K562 (cell line): ENCODE measurements around the gene PIK3R4. TPM values are rescaled to one million over a fixed set of nuclear protein-coding genes. Genes with fewer than 3 reads are reported as not detected.

Source experiments
- ATAC-seq: fragments of 200-7000 bp; cut with Tn5 transposase; 3 replicates; pipeline ENCODE4 v1.9.1; 2020; ENCODE audit warnings: moderate library complexity
- BruUV-seq: library from RNA; stranded (reverse); fragments of 400-500 nt; replicated peaks from 2 replicates; lab custom pipeline; 2021; lab: Mats Ljungman, UMichigan
- CTCF ChIA-PET: fragments of 300-600 bp; formaldehyde crosslinking; extraction: SDS; loops from one replicate; lab custom pipeline; 2021; ENCODE audit warnings: low intra/inter-chr PET ratio; lab: Yijun Ruan, JAX
- POLR2A ChIA-PET: fragments of 300-600, 350-650 bp; sonication (Branson Sonifier 250); formaldehyde crosslinking; extraction: SDS; loops from one replicate; lab custom pipeline; 2021; ENCODE audit warnings: antibody characterized with exemption, inconsistent platforms; lab: Yijun Ruan, JAX
- DNase-seq, 4 experiments: peaks; one replicate each; pipeline versions ENCODE4 v3.0.0 to v3.0.0-alpha.2; 2011 to 2018; ENCODE audit warnings: low spot score in 3 of 4, mixed read lengths in 3 of 4; ENCODE audit errors: extremely low read depth in 1 of 4
- FAIRE-seq: peaks from 2 replicates; lab custom pipeline; 2011; peaks lifted over from hg19 to GRCh38; lab: Jason Lieb, UNC
- H2AFZ ChIP-seq: 2 replicates; pipeline ENCODE4 v1.6.0; 2011; ENCODE audit warnings: low read depth, low read length, control low read depth, inconsistent platforms
- H3K27ac ChIP-seq: fragments of 200-600 bp; 3 replicates; pipeline ENCODE4 v1.8.0; 2011; ENCODE audit warnings: low read depth, mild to moderate bottlenecking, control low read depth, inconsistent platforms, low read length, moderate library complexity, mixed read lengths; ENCODE audit errors: extremely low read depth
- H3K27me3 ChIP-seq, 2 experiments: fragments of 300-600 bp in 1 of 2; 2 replicates in 1 of 2; 3 replicates in 1 of 2; pipeline versions ENCODE4 v1.6.0 to v1.8.0; 2011; ENCODE audit warnings: inconsistent platforms in 2 of 2, low read length in 2 of 2, mild to moderate bottlenecking in 1 of 2, mixed read lengths in 1 of 2, moderate library complexity in 1 of 2; ENCODE audit not compliant: control insufficient read depth in 2 of 2, insufficient read depth in 2 of 2
- H3K36me3 ChIP-seq: fragments of 300-600 bp; 3 replicates; pipeline ENCODE4 v1.8.0; 2011; ENCODE audit warnings: mild to moderate bottlenecking, low read length, inconsistent platforms; ENCODE audit not compliant: control insufficient read depth, insufficient read depth
- H3K4me1 ChIP-seq, 2 experiments: fragments of 200-600 bp in 1 of 2; replicated peaks in 1 of 2; 2 replicates in 1 of 2; 3 replicates in 1 of 2; pipeline versions ENCODE4 v1.5.1 to v1.8.0; 2011; ENCODE audit warnings: inconsistent platforms in 2 of 2, low read length in 2 of 2, mild to moderate bottlenecking in 1 of 2, mixed read lengths in 1 of 2, moderate library complexity in 1 of 2; ENCODE audit not compliant: control insufficient read depth in 2 of 2, insufficient read depth in 2 of 2
- H3K4me2 ChIP-seq: 2 replicates; pipeline ENCODE4 v1.6.1; 2011; ENCODE audit warnings: low read length, control low read depth, inconsistent platforms, mixed read lengths; ENCODE audit not compliant: insufficient read depth
- H3K4me3 ChIP-seq: fragments of 200-600 bp; sonication (generic), shearing (Covaris generic); 2 replicates; pipeline ENCODE4 v1.5.1; 2016; ENCODE audit warnings: control low read depth, inconsistent platforms
- H3K79me2 ChIP-seq: fragments of 200-600 bp; 3 replicates; pipeline ENCODE4 v1.8.0; 2011; ENCODE audit warnings: low read length, inconsistent platforms; ENCODE audit not compliant: control insufficient read depth, insufficient read depth
- H3K9ac ChIP-seq, 2 experiments: 2 replicates each; pipeline versions ENCODE4 v1.6.0 to v1.6.1; 2011; ENCODE audit warnings: low read depth in 2 of 2, low read length in 2 of 2, control low read depth in 1 of 2, inconsistent platforms in 1 of 2, mild to moderate bottlenecking in 1 of 2, mixed read lengths in 1 of 2; ENCODE audit not compliant: insufficient read depth in 1 of 2
- H3K9me1 ChIP-seq: one replicate; pipeline ENCODE4 v1.6.0; 2011; ENCODE audit warnings: inconsistent platforms, mild to moderate bottlenecking, low read length, moderate library complexity; ENCODE audit not compliant: control insufficient read depth, insufficient read depth
- H3K9me3 ChIP-seq: replicated peaks from 2 replicates; pipeline ENCODE4 v1.5.1; 2011; ENCODE audit warnings: low read depth, low read length, inconsistent platforms; ENCODE audit not compliant: control insufficient read depth, insufficient read depth
- H4K20me1 ChIP-seq: replicated peaks from 2 replicates; pipeline ENCODE4 v1.6.1; 2011; ENCODE audit warnings: low read length, inconsistent platforms, mixed read lengths; ENCODE audit not compliant: control insufficient read depth, insufficient read depth
- CBX2 ChIP-seq: fragments of 200-600 bp; sonication (generic); IDR thresholded peaks from one replicate; pipeline ENCODE4 v1.6.1; 2012; ENCODE audit warnings: mild to moderate bottlenecking, low read length, inconsistent platforms; ENCODE audit not compliant: insufficient read depth, poor library complexity, severe bottlenecking
- ERF ChIP-seq: fragments of 450-650 bp; formaldehyde crosslinking; IDR thresholded peaks from 2 replicates; pipeline ENCODE4 v1.4.0; 2020; ENCODE audit warnings: mild to moderate bottlenecking, mixed read lengths
- GABPB2 ChIP-seq: fragments of 250-450 bp; sonication (Bioruptor Pico); conservative IDR thresholded peaks from 2 replicates; pipeline ENCODE4 v1.5.1; 2021; ENCODE audit warnings: mild to moderate bottlenecking
- JUNB ChIP-seq: fragments of 450-650 bp; formaldehyde crosslinking; conservative IDR thresholded peaks from 2 replicates; pipeline ENCODE4 v1.4.0; 2020; ENCODE audit warnings: mild to moderate bottlenecking
- KLF6 ChIP-seq: fragments of 250-450 bp; sonication (Bioruptor Pico); IDR thresholded peaks from 2 replicates; pipeline ENCODE4 v1.4.0; 2020; ENCODE audit warnings: mild to moderate bottlenecking, moderate library complexity, borderline replicate concordance
- MYC ChIP-seq, 2 experiments: fragments of 250-450 bp in 1 of 2; sonication (Bioruptor Pico) in 1 of 2; IDR thresholded peaks; 2 replicates each; pipeline versions ENCODE4 v1.5.1 to v1.6.1; 2012 to 2021; ENCODE audit warnings: low read depth in 2 of 2, borderline replicate concordance in 1 of 2, improper control_type of control experiment in 1 of 2, low read length in 1 of 2, mild to moderate bottlenecking in 1 of 2, moderate library complexity in 1 of 2
- NCOA1 ChIP-seq: fragments of 450-650 bp; IDR thresholded peaks from 2 replicates; pipeline ENCODE4 v1.6.1; 2016; ENCODE audit warnings: low read depth
- NR4A1 ChIP-seq, 2 experiments: fragments of 250-450 bp in 1 of 2; fragments of 450-650 bp in 1 of 2; sonication (Bioruptor Pico) in 1 of 2; IDR thresholded peaks; 2 replicates each; pipeline versions ENCODE4 v1.4.0 to v1.6.1; 2016 to 2020; ENCODE audit warnings: mild to moderate bottlenecking in 2 of 2, missing compliant biosample characterization in 1 of 2, missing genetic modification characterization in 1 of 2, moderate library complexity in 1 of 2
- PRPF4 ChIP-seq: fragments of 200-400 bp; formaldehyde crosslinking; IDR thresholded peaks from one replicate; pipeline ENCODE4 v1.6.1; 2017; ENCODE audit warnings: low read length, low read depth, mild to moderate bottlenecking; ENCODE audit not compliant: insufficient read depth, poor library complexity, severe bottlenecking
- PTTG1 ChIP-seq: fragments of 450-650 bp; IDR thresholded peaks from 2 replicates; pipeline ENCODE4 v1.6.1; 2016; ENCODE audit warnings: low read depth, mild to moderate bottlenecking, missing genetic modification characterization, missing compliant biosample characterization
- RBM39 ChIP-seq: fragments of 200-400 bp; formaldehyde crosslinking; optimal IDR thresholded peaks from 2 replicates; pipeline ENCODE3; 2018; ENCODE audit warnings: low read depth, low read length
- SETDB1 ChIP-seq: IDR thresholded peaks from one replicate; pipeline ENCODE4 v1.6.1; 2012; ENCODE audit warnings: low read length, control low read depth, inconsistent platforms
- TCF7 ChIP-seq: sonication (generic); IDR thresholded peaks from 2 replicates; pipeline ENCODE4 v1.6.1; 2016; ENCODE audit warnings: antibody characterized with exemption, borderline replicate concordance
- TEAD2 ChIP-seq: fragments of 450-650 bp; IDR thresholded peaks from 2 replicates; pipeline ENCODE4 v1.6.1; 2016; ENCODE audit warnings: missing genetic modification characterization, control low read depth, missing compliant biosample characterization
- ZFP91 ChIP-seq: sonication (generic); formaldehyde crosslinking; IDR thresholded peaks from 2 replicates; pipeline ENCODE4 v1.8.0; 2022; ENCODE audit warnings: mild to moderate bottlenecking, missing genetic modification reagents
- ZNF197 ChIP-seq: fragments of 200-800 bp; sonication (Bioruptor generic); IDR thresholded peaks from 2 replicates; pipeline ENCODE4 v1.6.1; 2016; ENCODE audit warnings: low read depth, missing genetic modification characterization, missing compliant biosample characterization
- ZNF23 ChIP-seq: fragments of 250-450 bp; sonication (Bioruptor Pico); IDR thresholded peaks from 2 replicates; pipeline ENCODE4 v1.4.0; 2020; ENCODE audit warnings: mild to moderate bottlenecking
- ZNF354B ChIP-seq: fragments of 250-450 bp; sonication (Bioruptor Pico); IDR thresholded peaks from 2 replicates; pipeline ENCODE4 v1.4.0; 2020
- ZNF561 ChIP-seq: fragments of 450-650 bp; formaldehyde crosslinking; conservative IDR thresholded peaks from 2 replicates; pipeline ENCODE4 v1.4.0; 2020; ENCODE audit warnings: mild to moderate bottlenecking, moderate library complexity
- ZSCAN29 ChIP-seq: fragments of 450-650 bp; IDR thresholded peaks from 2 replicates; pipeline ENCODE4 v1.6.1; 2017
- WGBS: fragments of 100-300 bp; shearing (Covaris generic); methylation state at CpG from one replicate; pipeline ENCODE4 v1.1.6; 2016; ENCODE audit warnings: low coverage, mixed read lengths; ENCODE audit not compliant: insufficient coverage; ENCODE audit errors: missing lambda C conversion rate; 5-methylcytosine and 5-hydroxymethylcytosine counted together
- in situ Hi-C: fragments of 300-500 bp; cut with MboI; formaldehyde crosslinking; loops from 4 replicates; pipeline ENCODE4 v1.15.0; 2018; ENCODE audit warnings: inconsistent platforms, mixed read lengths
- intact Hi-C: fragments of 100-400 bp; cut with micrococcal nuclease; formaldehyde crosslinking; loops from 2 replicates; pipeline ENCODE4 v1.14.2; 2022
- polyA plus RNA-seq, 8 experiments: library from polyadenylated mRNA; depleted of rRNA in 4 of 8; stranded (reverse) in 5 of 8; unstranded in 3 of 8; fragments of >200 nt; fragmentation: Nextera tagmentation in 2 of 8; fragmentation: Illumina TruSeq in 1 of 8; extraction: Ambion mirVana in 2 of 8; extraction: Trizol in 1 of 8; gene quantifications; 2 replicates each; pipeline versions ENCODE4 v1.2.1 to v1.2.3, GENCODE V29; 2011 to 2014; ENCODE audit warnings: inconsistent platforms in 1 of 8, missing spikeins in 1 of 8
- total RNA-seq, 7 experiments: library from RNA; depleted of rRNA in 6 of 7; stranded (reverse); fragments of >200 nt in 6 of 7; fragmentation: Illumina TruSeq in 2 of 7; extraction: Trizol in 2 of 7; gene quantifications; 2 replicates each; pipeline versions ENCODE4 v1.2.1 to v1.2.3, GENCODE V29; 2011 to 2021; ENCODE audit warnings: low replicate concordance in 1 of 7

PIK3R4 gene
- total and polyA plus RNA-seq, 9 of the 15 experiments (the other 6 are each of a cell fraction or from before 2014, with no cell fraction given): 20.6 to 45.8 (median 26.0) TPM

DNA sequence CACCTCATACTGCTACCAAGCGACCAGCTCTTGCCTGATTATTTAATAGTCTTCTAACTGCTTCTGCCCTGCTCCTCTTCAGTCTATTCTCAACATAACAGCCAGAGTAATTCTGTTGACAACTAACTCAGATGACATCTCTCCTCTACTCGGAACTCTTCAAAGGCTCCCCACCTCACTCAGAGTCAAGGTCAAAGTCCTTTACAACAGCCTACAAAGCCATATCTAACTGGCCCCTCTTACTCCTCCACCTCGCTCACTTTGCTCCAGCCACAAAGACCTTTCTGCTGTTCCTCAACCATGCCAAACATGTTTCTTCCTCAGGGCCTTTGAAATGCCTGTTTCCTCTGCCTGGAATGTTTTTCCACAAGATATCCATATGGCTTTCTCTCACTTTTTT lies 43.6 kb downstream of the PIK3R4 start:
- ATAC-seq (no peak), FAIRE-seq (no peak), DNase-seq (no peak)
- H3K79me2 ChIP-seq: no peaks in the 10 kb centered on the region
- no peak overlapping the region for H3K4me2 ChIP-seq
- 71% methylated on average over 2 of the region's 3 CpGs for WGBS
- in situ Hi-C loops: no loop called here
- intact Hi-C loops: no loop called here
- no peaks in the 10 kb centered on the region for H3K9me1 ChIP-seq
- no peak for TF ChIP-seq PTTG1 (tag)
- TF ChIP-seq NR4A1 (CRISPR knock-in tag; IDR thresholded peaks at IDR 0.05): no peak
- TF ChIP-seq NR4A1 (tag; IDR thresholded peaks at IDR 0.05): no peak
- TF ChIP-seq CBX2: no peak
- no peak for TF ChIP-seq RBM39
- no peak for TF ChIP-seq TEAD2 (tag)
- no peak for TF ChIP-seq MYC (IDR thresholded peaks at IDR 0.05; ENCODE audit: low read depth, low read length)
- TF ChIP-seq MYC (CRISPR knock-in tag; IDR thresholded peaks at IDR 0.05; ENCODE audit: borderline replicate concordance, low read depth): no peak
- TF ChIP-seq ERF (CRISPR knock-in tag): no peak
- TF ChIP-seq GABPB2 (CRISPR knock-in tag): no peak
- TF ChIP-seq PRPF4: no peak
- no peak for TF ChIP-seq ZNF354B
- TF ChIP-seq ZFP91 (CRISPR knock-in tag): no peak
- no peak for TF ChIP-seq NCOA1
- no peak for TF ChIP-seq KLF6
- TF ChIP-seq ZNF561 (CRISPR knock-in tag): no peak
- no peak for TF ChIP-seq ZNF197
- TF ChIP-seq ZNF23: no peak
- TF ChIP-seq ZSCAN29: no peak
- no peak for TF ChIP-seq JUNB (CRISPR knock-in tag)
- TF ChIP-seq SETDB1: no peak
- TF ChIP-seq TCF7: no peak
- ChIA-PET CTCF (no interaction called here), POLR2A (no interaction called here)
- H3K36me3 ChIP-seq: peaks cover 61% of the 10 kb centered on the region
- H3K9me3 ChIP-seq: no peaks in the 10 kb centered on the region
- H3K4me3 ChIP-seq: no peak overlapping the region
- no peak overlapping the region for H2AFZ ChIP-seq
- H4K20me1 ChIP-seq: no peaks in the 10 kb centered on the region
- no peak overlapping the region for H3K27ac ChIP-seq
- no peaks in the 10 kb centered on the region for H3K27me3 ChIP-seq
- BruUV-seq: no TSS peak
- no peaks in the 10 kb centered on the region for H3K4me1 ChIP-seq
- no peak overlapping the region for H3K9ac ChIP-seq
